HG02798 (cell line): Measurements from ENCODE around the gene ADCYAP1R1.
"Not testable (repeated sequence)": the region's sequence is repeated elsewhere in the genome, so short reads cannot be mapped to it uniquely, and the experiment has no call there.

Source experiments
- ATAC-seq: cut with Tn5 transposase; IDR thresholded peaks from one replicate; pipeline ENCODE4 v1.9.1; 2021; ENCODE audit warnings: mild to moderate bottlenecking; ENCODE audit not compliant: unreplicated experiment, poor library complexity

Gene ADCYAP1R1

DNA sequence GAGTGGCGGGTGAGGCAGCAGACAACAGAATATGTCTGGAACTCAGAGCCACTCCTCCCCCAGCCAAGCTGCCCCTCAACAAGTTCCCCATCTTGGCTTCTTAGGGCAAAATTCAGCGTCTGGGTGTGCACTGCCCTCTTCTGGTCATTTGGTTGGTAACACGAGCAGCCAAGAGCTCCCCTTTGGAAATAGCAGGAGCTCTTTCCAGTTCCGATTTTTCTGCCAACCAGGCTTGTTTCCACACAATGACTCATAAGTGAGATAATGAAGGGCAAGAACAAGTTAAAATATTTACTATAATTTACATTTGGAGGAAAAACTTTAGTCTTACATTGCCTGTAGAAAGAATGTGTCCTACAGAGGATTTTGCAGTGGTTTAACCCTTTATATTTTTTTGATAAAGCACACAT is 70.5 kb downstream of the ADCYAP1R1 start:
- peak; percentile 66 for ATAC-seq

DNA sequence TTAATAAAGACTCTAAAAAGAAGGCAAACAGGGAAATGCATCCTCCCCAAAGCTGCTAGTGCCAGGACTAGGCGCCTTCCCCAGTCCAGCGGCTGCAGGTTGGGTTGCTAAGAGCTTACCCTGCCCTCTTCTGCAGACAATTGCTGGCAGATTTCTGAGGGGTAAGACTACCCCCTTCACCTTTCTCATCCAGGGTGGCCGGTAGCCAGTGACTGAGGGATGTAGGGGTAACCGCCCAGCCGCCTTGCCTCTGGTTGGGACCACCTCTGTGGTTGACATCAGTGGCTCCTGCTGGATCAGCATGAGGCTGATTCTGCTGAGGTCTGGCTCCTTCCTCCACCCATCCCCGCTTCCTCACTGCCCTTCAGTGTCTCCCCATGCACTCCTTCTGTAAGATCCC is 71.2 kb downstream of the ADCYAP1R1 start:
- ATAC-seq = no peak

DNA sequence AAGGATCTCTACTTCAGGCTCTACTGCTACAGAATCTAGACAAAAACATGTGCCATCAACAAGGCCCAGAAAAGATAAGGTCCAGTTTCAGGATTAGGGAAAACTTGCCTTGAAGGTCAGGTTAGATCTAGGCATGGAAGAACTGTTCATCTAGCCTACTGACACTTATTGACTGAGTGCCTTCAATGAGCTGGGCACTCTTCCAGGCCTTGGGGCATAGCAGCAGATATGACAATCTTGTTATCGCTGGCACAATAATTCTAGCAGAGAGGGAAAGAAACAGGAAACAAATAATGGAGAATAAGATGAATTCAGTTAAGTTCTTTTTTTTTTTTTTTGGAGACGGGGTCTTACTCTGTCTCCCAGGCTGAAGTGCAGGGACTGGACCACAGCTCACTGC is 71.6 kb downstream of the ADCYAP1R1 start:
- no peak for ATAC-seq

DNA sequence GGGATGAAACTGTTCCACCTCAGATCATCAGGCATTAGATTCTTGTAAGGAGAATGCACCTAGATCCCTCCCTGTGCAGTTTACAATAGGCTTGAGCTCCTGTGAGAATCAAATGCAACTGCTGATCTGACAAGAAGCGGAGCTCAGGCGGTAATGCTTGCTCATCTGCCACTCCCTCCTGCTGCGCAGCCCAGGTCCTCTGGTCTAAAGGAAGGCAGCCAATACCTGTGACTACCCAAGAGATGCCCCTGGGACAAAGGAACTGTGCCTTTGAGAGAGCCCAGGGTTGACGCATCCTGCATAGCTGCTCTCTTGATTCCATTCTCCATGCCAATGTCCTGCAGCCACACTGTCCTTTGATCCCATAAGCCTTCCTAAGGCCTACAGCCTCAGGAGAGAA is 73.1 kb downstream of the ADCYAP1R1 start:
- ATAC-seq = no peak

DNA sequence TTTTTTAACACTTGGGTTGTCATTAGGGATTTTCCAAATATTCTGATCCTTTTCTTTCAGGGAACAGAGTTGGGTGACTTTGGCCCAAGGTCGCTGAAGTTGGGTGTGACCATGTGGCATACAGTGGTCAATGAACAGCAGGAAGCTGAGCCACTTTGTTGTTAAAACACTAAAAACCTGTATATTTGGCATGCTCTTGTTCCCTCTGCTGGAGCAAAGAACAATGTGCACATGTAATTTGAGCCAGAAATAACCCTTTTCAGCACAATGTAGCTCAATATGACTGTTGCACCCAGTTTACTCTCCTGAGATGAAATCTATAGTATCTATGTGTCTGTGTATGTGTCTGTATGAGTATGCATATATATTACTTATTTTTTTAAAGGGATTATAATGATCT is 74.9 kb downstream of the ADCYAP1R1 start:
- no peak for ATAC-seq

DNA sequence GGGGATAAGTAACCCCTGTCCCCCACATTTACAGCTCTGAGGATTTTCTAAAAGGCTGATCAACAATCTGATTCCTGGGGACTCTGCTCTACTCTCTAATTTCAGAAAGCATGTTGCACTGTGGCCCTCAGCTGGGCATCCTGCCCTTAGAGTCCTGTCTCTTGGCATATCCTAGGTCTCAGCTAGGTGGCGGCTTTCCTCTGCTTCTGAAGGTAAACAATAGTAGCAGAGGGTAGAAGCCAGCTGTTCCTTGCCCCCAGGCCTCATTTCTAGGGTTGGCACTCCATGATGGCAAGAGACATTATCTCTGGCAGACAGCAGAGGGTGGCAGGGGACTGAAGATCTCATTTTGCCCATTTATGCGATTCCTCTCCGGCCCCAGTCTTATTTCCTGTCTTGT is 77.0 kb downstream of the ADCYAP1R1 start:
- ATAC-seq = no peak

DNA sequence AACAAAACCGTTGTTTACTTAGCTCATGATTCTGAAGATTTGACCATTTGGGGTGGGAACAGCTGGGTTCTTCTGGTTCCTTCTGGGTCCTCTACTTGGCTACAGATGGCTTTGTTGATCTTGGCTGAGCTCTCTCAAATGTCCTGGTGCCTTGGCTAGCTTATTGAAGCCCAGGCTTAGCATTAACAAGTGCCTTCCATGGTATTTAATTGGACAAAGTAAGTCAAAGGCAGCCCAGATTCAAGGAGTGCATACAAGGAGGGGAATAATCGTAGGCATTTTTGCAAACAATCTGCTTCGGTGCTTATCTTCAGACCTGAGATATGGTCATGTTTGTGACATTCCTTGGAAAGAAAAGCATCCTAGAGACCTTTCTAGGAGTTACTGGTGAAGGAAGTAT is 81.4 kb downstream of the ADCYAP1R1 start:
- no peak for ATAC-seq

DNA sequence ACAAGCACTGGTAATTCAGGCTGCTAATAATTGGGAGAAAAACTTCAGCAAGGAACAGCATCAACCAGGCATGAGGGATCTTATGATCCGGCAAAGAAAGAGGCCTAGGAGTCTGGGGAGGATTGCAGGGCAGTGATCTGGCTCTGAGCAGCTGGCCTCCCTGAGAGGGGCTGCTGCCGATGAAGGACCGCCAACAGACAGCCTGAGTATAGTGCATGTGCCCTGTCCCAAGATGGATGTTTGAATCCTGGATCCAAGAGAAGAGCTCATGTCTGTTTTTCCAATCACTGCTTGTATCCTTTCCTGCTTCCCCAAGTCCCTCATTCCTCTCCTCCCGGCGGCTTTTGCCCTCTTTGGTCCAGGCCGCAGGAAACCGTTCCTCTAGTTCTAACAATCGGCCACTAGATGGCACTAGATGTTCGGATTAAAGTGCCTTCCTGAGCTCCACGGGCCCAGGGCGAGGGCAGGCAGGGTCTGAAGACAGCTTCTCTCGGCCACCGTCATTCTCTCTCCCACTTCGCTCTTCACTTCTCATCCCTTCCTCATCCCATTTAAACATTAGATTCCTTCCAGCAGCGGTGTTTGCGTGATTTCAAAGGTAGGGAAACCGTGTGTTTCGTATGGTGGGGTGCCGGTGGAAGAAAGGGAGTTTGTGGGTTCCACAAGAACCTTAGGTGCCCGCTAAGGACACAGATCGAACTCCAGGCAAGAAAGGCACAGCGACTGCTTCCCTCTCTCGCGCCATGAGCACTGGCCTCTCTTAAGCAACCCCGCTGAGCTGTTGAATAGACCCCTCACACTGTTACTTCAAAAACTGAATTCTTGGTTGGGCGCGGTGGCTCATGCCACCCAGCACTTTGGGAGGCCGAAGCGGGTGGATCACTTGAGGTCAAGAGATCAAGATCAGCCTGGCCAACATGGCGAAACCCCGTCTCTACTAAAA is 82.4 kb downstream of the ADCYAP1R1 start:
- peak; percentile 85 for ATAC-seq

DNA sequence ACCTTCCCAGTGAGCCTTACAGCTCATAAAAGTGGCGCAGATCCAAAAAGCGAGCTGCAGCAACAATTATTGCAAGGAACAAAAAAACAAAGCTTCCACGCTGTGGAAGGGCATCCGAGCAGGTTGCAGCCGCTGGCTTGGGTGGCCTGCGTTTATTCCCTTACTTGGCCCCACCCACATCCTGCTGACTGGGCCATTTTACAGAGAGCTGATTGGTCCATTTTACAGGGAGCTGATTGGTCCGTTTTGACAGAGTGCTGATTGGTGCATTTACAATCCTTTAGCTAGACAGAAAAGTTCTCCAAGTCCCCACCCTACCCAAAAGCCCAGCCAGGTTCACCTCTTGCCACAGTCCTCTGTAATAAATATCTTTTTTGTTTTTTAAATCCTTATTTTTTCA is 85.1 kb downstream of the ADCYAP1R1 start:
- no peak for ATAC-seq

DNA sequence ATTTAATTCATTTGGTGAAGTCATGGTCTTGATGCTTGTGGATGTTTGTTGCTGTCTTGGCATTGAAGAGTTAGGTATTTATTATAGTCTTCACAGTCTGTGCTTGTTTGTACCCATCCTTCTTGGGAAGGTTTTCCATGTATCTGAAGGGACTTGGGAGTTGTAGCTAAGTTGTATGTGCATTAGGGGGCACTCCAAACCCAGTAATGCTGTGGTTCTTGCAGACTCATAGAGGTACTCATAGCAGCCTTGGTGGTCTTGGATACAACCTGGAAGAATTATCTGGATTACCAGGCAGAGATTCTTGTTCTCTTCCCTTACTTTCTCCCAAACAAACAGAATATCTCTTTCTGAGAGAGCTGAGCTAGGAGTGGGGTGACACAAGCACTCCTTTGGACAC is 93.2 kb downstream of the ADCYAP1R1 start:
- ATAC-seq = no peak

DNA sequence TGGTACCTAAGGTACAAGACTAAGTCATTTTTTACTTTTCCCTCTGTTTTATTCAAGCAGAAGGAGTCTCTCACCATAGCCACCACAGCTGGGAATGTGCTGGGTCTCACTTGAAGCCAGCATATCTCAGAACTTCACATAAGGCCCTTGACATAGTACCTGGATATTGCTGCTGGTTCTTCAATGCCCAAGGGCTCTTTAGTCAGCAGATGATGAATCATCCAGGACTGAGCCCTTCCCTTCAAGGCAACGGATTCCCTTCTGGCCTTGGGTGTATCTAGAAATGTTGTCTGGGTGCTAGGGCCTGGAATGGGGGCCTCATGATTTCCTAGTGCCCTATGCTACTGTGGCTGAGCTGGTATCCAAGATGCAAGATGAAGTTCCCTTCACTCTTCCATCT is 93.9 kb downstream of the ADCYAP1R1 start:
- ATAC-seq = no peak

DNA sequence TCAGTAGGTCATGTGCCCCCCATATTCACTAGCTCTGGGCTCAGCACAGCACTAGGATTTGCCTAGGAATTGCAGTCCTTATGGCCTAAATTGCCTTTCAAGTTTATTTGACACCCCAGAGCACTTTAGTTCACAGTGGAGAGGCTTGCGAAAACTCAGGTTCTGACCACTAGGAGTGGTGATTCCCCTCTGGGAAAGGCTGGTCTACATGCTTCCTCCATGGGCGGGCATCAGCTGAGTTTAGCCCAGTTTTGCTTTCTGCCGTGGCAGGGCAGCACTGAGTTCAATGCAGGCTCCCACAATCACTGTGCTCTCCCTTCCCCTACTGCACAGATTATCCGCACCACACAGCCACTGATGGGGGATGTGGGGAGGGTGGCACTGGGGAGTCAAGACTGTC is 94.4 kb downstream of the ADCYAP1R1 start:
- no peak for ATAC-seq

DNA sequence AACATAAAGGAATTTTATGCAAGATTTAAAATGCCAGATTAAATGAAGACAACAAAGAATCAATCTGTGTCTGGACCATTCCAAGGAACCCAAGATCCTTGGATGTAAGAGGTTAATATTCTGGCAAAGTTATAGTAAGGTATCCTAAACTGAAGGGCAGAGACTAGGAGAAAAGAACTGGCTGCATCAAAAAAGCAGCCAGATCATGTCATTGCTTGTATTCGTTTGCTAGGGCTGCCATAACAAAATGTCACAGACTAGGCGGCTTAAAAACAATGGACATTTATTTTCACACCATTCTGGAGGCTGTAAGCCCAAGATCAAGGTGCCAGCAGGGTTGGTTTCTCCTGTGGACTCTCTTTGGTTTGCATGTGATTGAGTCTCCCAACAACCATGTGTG is 99.7 kb downstream of the ADCYAP1R1 start:
- no peak for ATAC-seq

DNA sequence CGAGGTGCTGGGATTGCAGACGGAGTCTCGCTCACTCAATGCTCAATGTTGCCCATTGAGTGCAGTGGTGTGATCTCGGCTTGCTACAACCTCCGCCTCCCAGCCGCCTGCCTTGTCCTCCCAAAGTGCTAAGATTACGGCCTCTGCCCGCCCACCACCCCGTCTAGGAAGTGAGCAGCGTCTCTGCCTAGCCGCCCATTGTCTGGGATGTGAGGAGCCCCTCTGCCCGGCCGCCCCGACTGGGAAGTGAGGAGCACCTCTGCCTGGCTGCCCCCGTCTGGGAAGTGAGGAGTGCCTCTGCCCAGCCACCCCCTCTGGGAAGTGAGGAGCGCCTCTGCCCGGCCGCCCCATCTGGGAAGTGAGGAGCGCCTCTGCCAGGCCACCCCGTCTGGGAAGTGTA is 101.2 kb downstream of the ADCYAP1R1 start:
- ATAC-seq = not testable (repeated sequence)

DNA sequence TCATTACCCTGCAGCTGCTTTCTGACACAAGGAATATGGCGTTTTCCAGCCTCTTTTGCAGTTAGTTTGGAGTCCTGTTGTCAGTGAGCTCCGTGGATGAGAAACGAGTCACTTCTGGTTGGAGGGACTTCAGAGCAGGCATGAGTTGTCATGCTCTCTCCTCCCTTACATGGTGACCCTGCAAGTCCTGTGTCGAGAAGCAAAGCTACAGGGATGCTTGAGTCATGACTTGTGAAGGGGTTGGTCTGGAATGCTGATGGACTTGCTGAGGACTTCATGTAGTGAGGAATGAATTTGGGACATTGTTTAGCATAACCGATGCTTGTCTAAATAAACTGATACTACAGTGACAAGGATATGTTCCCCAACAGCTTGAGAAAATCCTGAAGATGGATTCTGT is 108.8 kb downstream of the ADCYAP1R1 start:
- no peak for ATAC-seq
